Fibroblast of mammary gland (primary cell): ENCODE measurements around the gene TULP4.

Experiments used
- DNase-seq: peaks from one replicate; pipeline ENCODE4 v3.0.0-alpha.2; 2010; ENCODE audit warnings: low read depth
- H3K4me3 ChIP-seq: 2 replicates; pipeline ENCODE4 v1.5.1; 2011; ENCODE audit warnings: low read depth, mild to moderate bottlenecking, low read length, moderate library complexity; ENCODE audit not compliant: control insufficient read depth
- CTCF ChIP-seq: conservative IDR thresholded peaks from 2 replicates; pipeline ENCODE4 v1.5.1; 2011; ENCODE audit warnings: low read depth, low read length, inconsistent platforms; ENCODE audit not compliant: control insufficient read depth, insufficient read depth

Gene TULP4

GRCh38 chr6:158381214-158381613 is 68.9 kb downstream of the TULP4 start:
- TF ChIP-seq CTCF: no peak
- H3K4me3 ChIP-seq: no peak overlapping the region
- peak; percentile 42 for DNase-seq

DNA sequence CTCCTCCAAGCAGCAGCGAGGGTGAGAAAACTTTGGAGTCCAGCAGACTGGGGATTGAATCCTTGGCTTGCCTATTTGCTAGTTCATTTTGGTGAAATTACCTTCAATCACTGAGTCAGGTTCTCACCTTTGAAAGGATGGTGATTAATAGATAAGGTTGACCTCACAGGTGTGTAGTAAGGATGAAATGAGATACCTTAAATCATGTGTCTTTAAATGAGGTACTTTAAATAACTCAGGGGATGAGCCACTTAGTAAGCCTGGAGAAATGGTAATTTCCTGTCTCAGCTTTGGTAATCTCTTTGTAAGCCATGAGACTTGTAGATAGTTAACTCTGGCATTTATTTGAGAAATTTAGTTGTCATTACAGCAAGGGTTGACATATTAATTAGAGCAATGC is 70.2 kb downstream of the TULP4 start:
- DNase-seq: no peak
- no peak for TF ChIP-seq CTCF

DNA sequence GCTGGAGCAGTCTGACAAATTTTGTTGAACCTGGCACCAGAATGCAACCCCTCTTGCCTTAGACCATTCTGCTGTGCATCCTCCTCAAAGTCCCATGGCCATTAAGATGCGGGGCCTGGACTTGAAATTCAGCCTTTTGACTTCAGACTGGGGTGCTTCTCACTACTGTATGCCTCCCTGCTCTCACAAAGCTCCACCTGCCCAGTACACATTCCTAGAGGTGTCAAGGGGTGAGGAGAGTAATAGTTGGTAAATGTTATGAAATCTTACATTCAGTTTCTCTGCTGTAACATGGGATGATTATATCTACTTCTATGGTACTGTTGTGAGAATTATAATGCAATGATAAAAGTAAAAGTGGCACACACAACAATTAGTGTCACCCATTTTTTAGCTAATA is 70.8 kb downstream of the TULP4 start:
- no peak for TF ChIP-seq CTCF
- no peak for DNase-seq
- H3K4me3 ChIP-seq: no peak overlapping the region

More for the DNA sequence above, 70.2 kb downstream of the TULP4 start:
- H3K4me3 ChIP-seq: no peak overlapping the region

- DNase-seq: no peak
- no peak for TF ChIP-seq CTCF
- H3K4me3 ChIP-seq: no peak overlapping the region
These were observed 71.3 kb downstream of the TULP4 start for GRCh38 chr6:158383542-158383941.

- no peak for TF ChIP-seq CTCF
- H3K4me3 ChIP-seq: no peak overlapping the region
- no peak for DNase-seq
These were observed 72.4 kb downstream of the TULP4 start for GRCh38 chr6:158384671-158385110.

- no peak for DNase-seq
- TF ChIP-seq CTCF: peak; percentile 18
- H3K4me3 ChIP-seq: no peak overlapping the region
These were observed 74.8 kb downstream of the TULP4 start for GRCh38 chr6:158387036-158387435.

GRCh38 chr6:158387578-158387977 is 75.3 kb downstream of the TULP4 start:
- no peak overlapping the region for H3K4me3 ChIP-seq
- no peak for TF ChIP-seq CTCF
- no peak for DNase-seq
